Measurements from ENCODE around the gene SYMPK. TPM values are rescaled to one million over a fixed set of nuclear protein-coding genes. Genes with fewer than 3 reads are reported as not detected.
A peak's percentile ranks its signal among the peaks of the same experiment; 100 is the strongest.
"Not testable (repeated sequence)": the region's sequence is repeated elsewhere in the genome, so short reads cannot be mapped to it uniquely, and the experiment has no call there.

Gene SYMPK
- total RNA-seq, 1 experiment from 2014 or later: 85.5 TPM

GRCh38 chr19:45804140-45804958 lies 58.6 kb downstream of the SYMPK start:
- Histone ChIP-seq H3K4me1 (ENCODE audit: insufficient read depth, low read length, poor library complexity, severe bottlenecking) (peaks cover 4% of the 10 kb centered on the region), H3K36me3 (ENCODE audit: insufficient read depth, low read length, poor library complexity, severe bottlenecking) (no peaks in the 10 kb centered on the region), H3K9me3 (ENCODE audit: low read depth, low read length, poor library complexity, severe bottlenecking) (no peaks in the 10 kb centered on the region), H3K27ac (ENCODE audit: low read depth, low read length, poor library complexity, severe bottlenecking) (no peak overlapping the region), H3K4me3 (ENCODE audit: low read depth, low read length, poor library complexity, severe bottlenecking) (no peak overlapping the region), H3K27me3 (replicated peaks; ENCODE audit: insufficient read depth, low read depth, low read length, poor library complexity) (no peaks in the 10 kb centered on the region)
- intact Hi-C loops (cut with micrococcal nuclease; ENCODE audit: unreplicated experiment): no loop called here
- no TSS peak for BruUV-seq (replicated peaks)
- DNase-seq (ENCODE audit: low spot score): no peak
- TF ChIP-seq CTCF (conservative IDR thresholded peaks at IDR 0.05; ENCODE audit: low read depth, low read length): no peak
- TF ChIP-seq EZH2 (IDR thresholded peaks at IDR 0.05; ENCODE audit: borderline replicate concordance, low read depth, low read length, poor library complexity, severe bottlenecking): no peak
- POLR2A ChIA-PET (ENCODE audit: low non-redundant PET): interaction anchor here (0.7 kb wide), 1 partner anchor 17 kb away, joined by 3 read pairs; no protein-coding TSS in a partner anchor
- CTCF ChIA-PET: interaction anchor here (1.5 kb wide), 1 partner anchor 12 kb away, joined by 8 read pairs; no protein-coding TSS in a partner anchor

DNA sequence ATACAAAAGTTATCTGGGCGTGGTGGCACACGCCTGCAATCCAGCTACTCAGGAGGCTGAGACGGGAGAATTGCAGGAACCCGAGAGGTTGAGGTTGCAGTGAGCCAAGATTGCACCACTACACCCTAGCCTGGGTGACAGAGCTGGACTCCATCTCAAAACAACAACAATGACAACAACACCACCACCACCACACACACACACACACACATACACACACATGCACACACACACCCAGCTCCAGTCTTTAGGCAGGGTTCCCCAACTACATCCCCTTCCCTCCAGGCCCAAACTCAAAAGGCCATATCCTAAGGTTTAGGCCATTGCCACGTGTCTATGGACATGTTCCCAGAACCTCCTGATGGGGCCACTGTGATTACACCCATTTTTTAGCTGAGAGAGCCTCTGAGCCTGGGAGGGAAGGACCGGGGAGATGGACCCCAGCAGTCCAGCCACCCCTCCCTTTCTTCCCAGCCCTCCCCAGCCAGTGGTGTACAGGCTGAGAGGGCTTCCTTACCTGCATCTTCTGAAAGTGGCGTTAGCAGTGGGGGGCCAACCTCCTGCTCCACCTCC lies 61.3 kb downstream of the SYMPK start:
- no TSS peak for BruUV-seq (replicated peaks)
- intact Hi-C loops (cut with micrococcal nuclease; ENCODE audit: unreplicated experiment): no loop called here

DNA sequence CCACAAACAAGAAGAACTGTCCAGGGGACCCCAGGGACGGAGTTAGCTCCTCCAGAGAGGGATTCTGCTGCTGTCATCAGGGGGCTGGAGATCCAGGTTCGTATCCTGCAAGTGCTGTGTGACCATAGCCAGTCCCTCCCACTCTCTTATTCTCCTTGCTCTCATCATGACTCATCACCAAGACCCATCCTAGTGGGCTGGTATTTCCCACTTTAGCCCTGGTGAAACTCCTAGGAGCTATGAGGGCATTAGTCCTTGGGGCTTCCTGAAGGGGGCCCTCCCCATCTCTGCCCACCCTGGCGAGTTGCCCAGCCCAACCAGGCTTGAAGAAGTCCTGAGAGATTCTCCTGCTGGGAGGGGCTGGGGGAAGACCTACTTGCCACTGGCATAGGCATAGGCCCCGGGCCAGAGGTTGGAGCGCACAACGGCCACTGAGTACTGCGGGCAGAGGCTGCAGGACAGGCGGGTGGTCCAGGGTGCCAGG lies 62.8 kb downstream of the SYMPK start:
- Histone ChIP-seq H3K27ac (ENCODE audit: low read depth, low read length, poor library complexity, severe bottlenecking) (no peak overlapping the region), H3K9me3 (ENCODE audit: low read depth, low read length, poor library complexity, severe bottlenecking) (no peaks in the 10 kb centered on the region), H3K27me3 (replicated peaks; ENCODE audit: insufficient read depth, low read depth, low read length, poor library complexity) (no peaks in the 10 kb centered on the region), H3K4me3 (ENCODE audit: low read depth, low read length, poor library complexity, severe bottlenecking) (no peak overlapping the region), H3K4me1 (ENCODE audit: insufficient read depth, low read length, poor library complexity, severe bottlenecking) (peaks cover 4% of the 10 kb centered on the region), H3K36me3 (ENCODE audit: insufficient read depth, low read length, poor library complexity, severe bottlenecking) (no peaks in the 10 kb centered on the region)
- CTCF ChIA-PET: interaction anchor here (0.7 to 1.8 kb wide), 3 partner anchors 17 to 184 kb away, joined by 6 to 17 read pairs (median 12); partner anchors contain the start of gene SIX5
- TF ChIP-seq CTCF (conservative IDR thresholded peaks at IDR 0.05; ENCODE audit: low read depth, low read length) (no peak), EZH2 (IDR thresholded peaks at IDR 0.05; ENCODE audit: borderline replicate concordance, low read depth, low read length, poor library complexity, severe bottlenecking) (no peak)
- POLR2A ChIA-PET (ENCODE audit: low non-redundant PET): no interaction called here
- DNase-seq (ENCODE audit: low spot score): peak; percentile 54
- BruUV-seq (replicated peaks): no TSS peak
- intact Hi-C loops (cut with micrococcal nuclease; ENCODE audit: unreplicated experiment): no loop called here

More for the DNA sequence above, 61.3 kb downstream of the SYMPK start:
- TF ChIP-seq EZH2 (IDR thresholded peaks at IDR 0.05; ENCODE audit: borderline replicate concordance, low read depth, low read length, poor library complexity, severe bottlenecking): no peak
- TF ChIP-seq CTCF (conservative IDR thresholded peaks at IDR 0.05; ENCODE audit: low read depth, low read length): no peak
- no peaks in the 10 kb centered on the region for H3K9me3 ChIP-seq (ENCODE audit: low read depth, low read length, poor library complexity, severe bottlenecking)
- CTCF ChIA-PET: interaction anchor here (1.0 kb wide), 1 partner anchor 15 kb away, joined by 3 read pairs; no protein-coding TSS in a partner anchor
- H3K4me1 ChIP-seq (ENCODE audit: insufficient read depth, low read length, poor library complexity, severe bottlenecking): peaks cover 4% of the 10 kb centered on the region
- no peak for DNase-seq (ENCODE audit: low spot score)
- no peak overlapping the region for H3K4me3 ChIP-seq (ENCODE audit: low read depth, low read length, poor library complexity, severe bottlenecking)
- no peaks in the 10 kb centered on the region for H3K27me3 ChIP-seq (replicated peaks; ENCODE audit: insufficient read depth, low read depth, low read length, poor library complexity)
- H3K36me3 ChIP-seq (ENCODE audit: insufficient read depth, low read length, poor library complexity, severe bottlenecking): no peaks in the 10 kb centered on the region
- POLR2A ChIA-PET (ENCODE audit: low non-redundant PET): no interaction called here
- H3K27ac ChIP-seq (ENCODE audit: low read depth, low read length, poor library complexity, severe bottlenecking): no peak overlapping the region

- intact Hi-C loops (cut with micrococcal nuclease; ENCODE audit: unreplicated experiment); DNase-seq (ENCODE audit: low spot score); BruUV-seq (replicated peaks); H3K4me1 ChIP-seq (ENCODE audit: insufficient read depth, low read length, poor library complexity, severe bottlenecking); H3K36me3 ChIP-seq (ENCODE audit: insufficient read depth, low read length, poor library complexity, severe bottlenecking); H3K27me3 ChIP-seq (replicated peaks; ENCODE audit: insufficient read depth, low read depth, low read length, poor library complexity); H3K4me3 ChIP-seq (ENCODE audit: low read depth, low read length, poor library complexity, severe bottlenecking); H3K27ac ChIP-seq (ENCODE audit: low read depth, low read length, poor library complexity, severe bottlenecking); H3K9me3 ChIP-seq (ENCODE audit: low read depth, low read length, poor library complexity, severe bottlenecking): not testable (repeated sequence)
- ChIA-PET CTCF (interaction anchor here (0.6 to 1.8 kb wide), 5 partner anchors 10 to 242 kb away, joined by 3 to 17 read pairs (median 6); partner anchors contain the start of gene SIX5), POLR2A (ENCODE audit: low non-redundant PET) (interaction anchor here (0.7 kb wide), 2 partner anchors 13 to 121 kb away, joined by 4 to 5 read pairs; no protein-coding TSS in a partner anchor)
Measured at GRCh38 chr19:45799541-45799940, 63.4 kb downstream of the SYMPK start.

Data from A673 (cell line).